ENCODE measurements around the gene ANKRD55.
"Not testable (repeated sequence)": the region's sequence is repeated elsewhere in the genome, so short reads cannot be mapped to it uniquely, and the experiment has no call there.

- TF ChIP-seq, protein P1, sequence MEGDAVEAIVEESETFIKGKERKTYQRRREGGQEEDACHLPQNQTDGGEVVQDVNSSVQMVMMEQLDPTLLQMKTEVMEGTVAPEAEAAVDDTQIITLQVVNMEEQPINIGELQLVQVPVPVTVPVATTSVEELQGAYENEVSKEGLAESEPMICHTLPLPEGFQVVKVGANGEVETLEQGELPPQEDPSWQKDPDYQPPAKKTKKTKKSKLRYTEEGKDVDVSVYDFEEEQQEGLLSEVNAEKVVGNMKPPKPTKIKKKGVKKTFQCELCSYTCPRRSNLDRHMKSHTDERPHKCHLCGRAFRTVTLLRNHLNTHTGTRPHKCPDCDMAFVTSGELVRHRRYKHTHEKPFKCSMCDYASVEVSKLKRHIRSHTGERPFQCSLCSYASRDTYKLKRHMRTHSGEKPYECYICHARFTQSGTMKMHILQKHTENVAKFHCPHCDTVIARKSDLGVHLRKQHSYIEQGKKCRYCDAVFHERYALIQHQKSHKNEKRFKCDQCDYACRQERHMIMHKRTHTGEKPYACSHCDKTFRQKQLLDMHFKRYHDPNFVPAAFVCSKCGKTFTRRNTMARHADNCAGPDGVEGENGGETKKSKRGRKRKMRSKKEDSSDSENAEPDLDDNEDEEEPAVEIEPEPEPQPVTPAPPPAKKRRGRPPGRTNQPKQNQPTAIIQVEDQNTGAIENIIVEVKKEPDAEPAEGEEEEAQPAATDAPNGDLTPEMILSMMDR (conservative IDR thresholded peaks at IDR 0.05; ENCODE audit: low read depth, low read length) = not testable (repeated sequence)
- TF ChIP-seq EZH2phosphoT487 (IDR thresholded peaks at IDR 0.05; ENCODE audit: borderline replicate concordance, low read length); EZH2 (IDR thresholded peaks at IDR 0.05; ENCODE audit: low read length, unreplicated experiment): not testable (repeated sequence)
Observed at GRCh38 chr5:56079157-56079500, 154.0 kb downstream of the ANKRD55 start.
